Measurements from ENCODE around the gene ZNF333.
"Not testable (repeated sequence)": the region's sequence is repeated elsewhere in the genome, so short reads cannot be mapped to it uniquely, and the experiment has no call there.

ZNF333 gene

GRCh38 chr19:14770136-14770535, 80.3 kb downstream of the ZNF333 start:
- DNase-seq: no peak

DNA sequence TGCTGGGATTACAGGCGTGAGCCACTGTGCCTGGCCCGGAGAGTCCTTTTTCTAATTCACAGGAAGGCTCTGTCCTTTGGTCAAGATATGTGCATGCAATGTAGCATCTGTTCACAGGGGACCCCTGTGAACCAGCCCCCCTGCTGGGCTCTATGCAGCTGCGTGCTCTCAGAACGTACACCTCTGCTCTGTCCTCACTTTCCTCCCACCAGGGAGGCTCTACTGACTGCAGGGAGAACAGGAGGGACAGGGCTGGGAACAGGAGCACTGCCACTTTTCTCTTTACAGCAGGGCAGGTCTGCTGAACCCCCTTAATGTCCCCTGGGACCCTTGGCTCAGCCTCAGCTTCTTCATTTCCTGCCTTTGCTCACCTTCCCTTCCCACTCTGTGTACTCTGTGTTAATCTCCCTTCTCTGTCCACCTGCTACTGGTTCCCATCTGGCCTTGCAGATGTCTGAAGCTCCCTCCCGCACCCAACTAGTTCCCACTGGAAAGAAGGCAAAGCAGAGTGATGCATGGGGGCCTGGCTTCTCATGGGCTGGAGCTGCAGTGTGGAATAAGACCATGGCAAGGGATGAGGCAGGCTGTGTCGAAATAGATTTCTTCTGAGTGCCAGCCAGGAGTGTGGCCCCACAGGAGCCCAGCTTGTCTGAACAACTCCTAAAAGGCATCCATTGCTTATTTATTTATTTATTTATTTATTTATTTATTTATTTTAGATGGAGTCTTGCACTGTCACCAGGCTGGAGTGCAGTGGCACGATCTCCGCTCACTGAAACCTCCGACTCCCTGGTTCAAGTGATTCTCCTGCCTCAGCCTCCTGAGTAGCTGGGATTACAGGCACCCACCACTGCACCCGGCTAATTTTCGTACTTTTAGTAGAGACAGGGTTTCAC, 81.3 kb downstream of the ZNF333 start:
- no peak for DNase-seq

- DNase-seq: no peak
Measured at GRCh38 chr19:14772467-14772866, 82.6 kb downstream of the ZNF333 start.

- DNase-seq: no peak
Measured at GRCh38 chr19:14772995-14773394, 83.1 kb downstream of the ZNF333 start.

DNA sequence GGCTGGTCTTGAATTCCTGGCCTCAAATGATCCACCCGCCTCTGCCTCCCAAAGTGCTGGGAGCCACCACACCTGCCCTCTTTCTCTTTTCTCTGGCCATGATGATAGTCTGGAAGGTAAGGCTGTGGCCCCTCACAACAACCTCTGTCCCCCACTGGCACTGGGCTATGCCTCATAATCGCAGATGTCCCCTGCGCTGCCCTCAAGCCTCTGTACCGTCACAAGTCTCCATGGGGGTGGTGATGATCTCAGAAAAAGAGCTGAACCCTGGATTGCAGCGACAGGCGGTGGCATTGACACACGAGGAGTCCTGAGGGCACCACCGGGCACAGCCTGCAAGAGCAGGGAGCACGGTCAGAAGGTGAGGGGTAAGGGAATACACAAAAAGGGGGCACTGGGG, 83.9 kb downstream of the ZNF333 start:
- DNase-seq: not testable (repeated sequence)

DNA sequence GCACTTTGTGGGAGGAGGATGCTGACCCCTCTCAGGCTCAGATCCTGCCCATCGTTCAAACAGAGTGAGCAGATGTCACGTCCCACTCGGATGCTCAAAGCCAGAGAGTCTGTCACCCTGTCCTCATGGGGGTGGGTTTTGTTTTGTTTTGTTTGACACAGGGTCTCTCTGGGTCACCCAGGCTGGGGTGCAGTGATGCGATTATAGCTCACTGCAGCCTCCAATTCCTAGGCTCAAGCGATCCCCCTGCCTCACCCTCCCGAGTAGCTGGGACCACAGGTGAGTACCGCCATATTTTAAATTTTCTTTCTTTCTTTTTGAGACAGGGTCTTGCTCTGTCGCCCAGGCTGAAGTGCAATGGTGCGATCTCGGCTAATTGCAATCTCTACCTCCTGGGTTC, 84.5 kb downstream of the ZNF333 start:
- no peak for DNase-seq

- DNase-seq: not testable (repeated sequence)
Measured at GRCh38 chr19:14775326-14775725, 85.5 kb downstream of the ZNF333 start.

- DNase-seq: peak; percentile 53
Measured at GRCh38 chr19:14775869-14776586, 86.2 kb downstream of the ZNF333 start.

- DNase-seq: not testable (repeated sequence)
Measured at GRCh38 chr19:14777645-14778044, 87.8 kb downstream of the ZNF333 start.

DNA sequence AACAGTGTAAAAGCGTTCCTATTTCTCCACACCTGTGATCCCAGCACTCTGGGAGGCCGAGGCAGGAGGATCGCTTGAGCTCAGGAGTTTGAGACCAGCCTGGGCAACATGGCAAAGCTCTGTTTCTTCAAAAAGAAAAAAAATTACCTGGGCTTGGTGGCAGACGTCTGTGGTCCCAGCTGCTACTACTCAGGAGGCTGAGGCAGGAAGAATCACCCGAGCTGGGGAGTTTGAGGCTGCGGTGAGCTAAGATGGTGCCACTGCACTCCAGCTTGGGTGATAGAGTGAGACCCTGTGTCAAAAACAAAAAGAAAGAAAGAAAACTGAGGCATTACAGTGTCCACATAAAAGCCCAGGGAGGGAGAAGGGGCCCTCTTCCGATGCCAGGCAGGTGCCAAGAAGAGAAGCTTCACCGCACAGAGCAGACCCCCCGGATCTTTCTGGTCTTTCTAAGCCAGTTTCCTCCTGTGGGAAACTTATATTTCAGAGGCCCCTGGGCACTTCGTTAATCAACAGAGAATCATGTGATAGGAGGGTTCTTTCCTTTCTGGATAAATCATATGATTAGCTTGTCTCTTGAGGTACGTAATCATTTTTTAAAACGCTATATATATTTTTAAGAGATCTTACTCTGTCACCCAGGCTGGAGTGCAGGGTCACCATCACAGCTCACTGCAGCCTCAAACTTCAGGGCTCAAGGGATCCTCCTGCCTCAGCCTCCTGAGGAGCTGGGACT, 88.4 kb downstream of the ZNF333 start, which contains the start of gene ADGRE2:
Gene ADGRE2, minus strand, starts transcription at position 451 of the 736 bp plus-strand sequence. CDS start 1,804 bp downstream, outside the sequence.
- DNase-seq: not testable (repeated sequence)

- DNase-seq: no peak
Measured at GRCh38 chr19:14779151-14779550, 89.3 kb downstream of the ZNF333 start.

DNA sequence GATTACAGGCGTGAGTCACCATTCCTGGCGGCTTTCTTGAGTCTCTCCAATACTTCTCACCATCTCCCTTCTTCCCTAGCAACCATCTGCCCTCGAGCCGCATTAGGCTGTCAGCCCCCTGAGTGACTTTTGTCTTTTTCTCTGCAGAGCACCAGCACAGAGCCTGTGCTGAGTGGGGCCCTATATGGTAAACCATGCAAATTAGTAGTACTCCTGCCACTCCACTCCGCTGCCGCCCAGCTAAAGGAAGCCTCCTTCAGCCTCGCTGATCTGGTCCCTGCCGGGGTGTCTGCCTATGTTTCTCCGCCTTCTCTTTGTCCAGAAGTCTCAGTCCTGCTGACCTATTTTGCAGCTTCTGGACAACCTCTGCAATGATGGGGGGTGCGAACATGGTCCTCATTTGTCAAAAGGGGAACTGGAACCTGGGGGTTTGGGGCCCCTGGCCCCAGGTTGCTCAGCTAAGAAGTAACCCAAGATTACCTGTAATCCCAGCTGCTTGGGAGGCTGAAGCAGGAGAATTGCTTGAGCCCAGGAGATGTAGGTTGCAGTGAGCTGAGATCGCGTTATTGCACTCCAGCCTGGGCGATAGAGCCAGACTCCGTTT, 90.9 kb downstream of the ZNF333 start:
- not testable (repeated sequence) for DNase-seq

- DNase-seq: not testable (repeated sequence)
Measured at GRCh38 chr19:14781713-14782536, 92.1 kb downstream of the ZNF333 start.

- DNase-seq: no peak
Measured at GRCh38 chr19:14782626-14783409, 93.0 kb downstream of the ZNF333 start.
